Kidney (tissue), 14 donors: Measurements from ENCODE around the gene EPM2AIP1. TPM values are rescaled to one million over a fixed set of nuclear protein-coding genes. Genes with fewer than 3 reads are reported as not detected.

Experiments used
- DNase-seq, 5 donors: peaks; one replicate each; pipeline ENCODE4 v3.0.0-alpha.2; 2013 to 2020
- FAIRE-seq: peaks from 2 replicates; lab custom pipeline; 2012; peaks lifted over from hg19 to GRCh38; lab: Jason Lieb, UNC
- H3K27ac ChIP-seq, 2 donors: one replicate each; pipeline ENCODE4 v1.7.0; 2013; ENCODE audit warnings: low read depth in 2 of 2, low read length in 2 of 2, inconsistent platforms in 1 of 2
- H3K27me3 ChIP-seq: one replicate; pipeline ENCODE4 v1.7.1; 2013; ENCODE audit warnings: low read length, inconsistent platforms; ENCODE audit not compliant: control insufficient read depth, insufficient read depth
- H3K36me3 ChIP-seq, 3 donors: one replicate each; pipeline versions ENCODE4 v1.7.0 to v1.7.1; 2013; ENCODE audit warnings: low read length in 3 of 3, control low read depth in 1 of 3, inconsistent platforms in 1 of 3; ENCODE audit not compliant: insufficient read depth in 3 of 3, control insufficient read depth in 2 of 3
- H3K4me1 ChIP-seq, 3 donors: one replicate each; pipeline versions ENCODE4 v1.7.0 to v1.7.1; 2013; ENCODE audit warnings: low read length in 3 of 3, inconsistent platforms in 1 of 3, low read depth in 1 of 3; ENCODE audit not compliant: control insufficient read depth in 2 of 3, insufficient read depth in 2 of 3
- H3K4me3 ChIP-seq, 3 donors: one replicate each; pipeline versions ENCODE4 v1.7.0 to v1.8.1; 2013; ENCODE audit warnings: low read length in 3 of 3, control low read depth in 1 of 3, inconsistent platforms in 1 of 3
- H3K9ac ChIP-seq, 3 donors: one replicate each; pipeline versions ENCODE4 v1.7.0 to v1.7.1; 2013; ENCODE audit warnings: low read length in 3 of 3, control low read depth in 1 of 3, inconsistent platforms in 1 of 3
- H3K9me3 ChIP-seq, 3 donors: one replicate each; pipeline versions ENCODE4 v1.7.0 to v1.7.1; 2013; ENCODE audit warnings: low read length in 3 of 3, control low read depth in 1 of 3, inconsistent platforms in 1 of 3; ENCODE audit not compliant: control insufficient read depth in 2 of 3, insufficient read depth in 1 of 3
- CTCF ChIP-seq: IDR thresholded peaks from 3 replicates; pipeline ENCODE4 v1.5.1; 2012; ENCODE audit warnings: mild to moderate bottlenecking, moderate library complexity, borderline replicate concordance; ENCODE audit not compliant: insufficient read depth; ENCODE audit errors: extremely low read depth
- intact Hi-C: fragments of 100-400 bp; cut with DNase I; formaldehyde crosslinking; loops from one replicate; pipeline ENCODE4 v1.11.1; 2022
- polyA plus RNA-seq: library from polyadenylated mRNA; stranded (reverse); fragments of 350-450 nt; fragmentation: Illumina TruSeq; extraction: RNeasy Lipid Tissue Mini Kit (QIAGEN cat#74804); gene quantifications from one replicate; pipeline ENCODE4 v1.2.3, GENCODE V29; 2014; ENCODE audit warnings: low read depth, low replicate concordance; ENCODE audit not compliant: insufficient read depth
- total RNA-seq: library from RNA; stranded (reverse); fragmentation: NEBNext Ultra II Directional; extraction: Animal tissue kit (Norgen Biotek cat#: 25700); gene quantifications from one replicate; pipeline ENCODE4 v1.2.1, GENCODE V29; 2021
- donor health status: control.
- donor health status: control.
- donor health status: control.
- donor health status: control.
- donor health status: control.
- donor health status: DM: yes; HTN: yes; CAD: no.
- donor health status: Normal renal cell carcinoma (clear cell type).

The EPM2AIP1 gene
- total and polyA plus RNA-seq, 2 donors from 2014 or later, result 7.4 to 26.5 TPM

GRCh38 chr3:37032961-37033360, 40.0 kb upstream of the EPM2AIP1 start:
- DNase-seq, result no peak
- H3K27me3 ChIP-seq, result no peaks in the 10 kb centered on the region
- H3K4me3 ChIP-seq, result no peak overlapping the region
- H3K4me1 ChIP-seq, result no peaks in the 10 kb centered on the region
- peaks cover 2 to 10% (median 2%) of the 10 kb centered on the region in 3 donors for H3K9me3 ChIP-seq
- no peak overlapping the region for H3K9ac ChIP-seq
- no peak overlapping the region for H3K27ac ChIP-seq
- peaks cover 9 to 24% (median 18%) of the 10 kb centered on the region in 3 donors for H3K36me3 ChIP-seq
- no peak for FAIRE-seq
- intact Hi-C loops, result no loop called here
- TF ChIP-seq CTCF, result no peak

DNA sequence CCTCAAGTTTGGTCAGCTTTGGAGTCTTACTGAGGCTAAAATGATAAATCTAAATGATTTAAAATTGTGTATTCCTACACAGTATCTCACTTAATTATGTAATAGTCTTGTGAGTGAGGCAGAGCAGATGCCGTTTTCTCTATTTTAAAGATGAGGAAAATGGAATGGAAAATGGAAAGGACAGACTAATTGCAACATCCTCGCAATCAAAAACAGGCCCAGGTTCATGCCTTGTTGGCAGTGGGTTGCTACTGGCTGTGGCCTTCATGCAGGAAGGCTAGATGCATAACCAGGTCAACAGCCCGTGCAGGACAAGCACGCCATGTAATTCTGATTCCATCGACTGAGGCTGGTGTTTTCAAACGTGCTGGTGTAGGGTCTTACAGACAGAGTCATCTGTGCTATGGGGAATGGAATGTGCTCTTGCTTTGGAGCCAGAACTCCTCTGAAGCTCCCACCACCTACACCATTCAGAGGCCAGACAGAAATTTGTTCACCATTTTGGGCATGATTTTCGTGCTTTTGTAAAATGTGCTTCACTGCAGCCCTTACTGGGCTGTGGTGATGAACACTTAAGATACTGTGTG, 38.3 kb upstream of the EPM2AIP1 start:
- peaks cover under 1 to 4% (median 2%) of the 10 kb centered on the region in 3 donors for H3K9me3 ChIP-seq
- H3K27ac ChIP-seq, result no peak overlapping the region
- H3K27me3 ChIP-seq, result no peaks in the 10 kb centered on the region
- H3K4me3 ChIP-seq, result no peak overlapping the region
- no peaks in the 10 kb centered on the region for H3K4me1 ChIP-seq
- no peak for FAIRE-seq
- no peak for DNase-seq
- TF ChIP-seq CTCF, result no peak
- no peak overlapping the region for H3K9ac ChIP-seq
- peaks cover 3 to 27% (median 18%) of the 10 kb centered on the region in 3 donors for H3K36me3 ChIP-seq
- intact Hi-C loops, result no loop called here

GRCh38 chr3:37030588-37030987, 37.7 kb upstream of the EPM2AIP1 start:
- DNase-seq, result no peak
- intact Hi-C loops, result no loop called here
- no peak overlapping the region for H3K27ac ChIP-seq

More at GRCh38 chr3:37030588-37030987, 37.7 kb upstream of the EPM2AIP1 start:
- no peaks in the 10 kb centered on the region for H3K27me3 ChIP-seq
- H3K9me3 ChIP-seq, result no peaks in the 10 kb centered on the region
- H3K36me3 ChIP-seq, result peaks cover 0 to 26% (median 16%) of the 10 kb centered on the region in 3 donors
- H3K4me1 ChIP-seq, result no peaks in the 10 kb centered on the region
- no peak overlapping the region for H3K4me3 ChIP-seq
- no peak for TF ChIP-seq CTCF
- H3K9ac ChIP-seq, result no peak overlapping the region
- no peak for FAIRE-seq
